SK-N-MC (cell line): ENCODE data around the gene RAB36.

Experiments
- EZH2 ChIP-seq: fragments of 200-600 bp; sonication (generic); IDR thresholded peaks from one replicate; pipeline ENCODE4 v1.6.1; 2017; ENCODE audit warnings: antibody characterized with exemption
- POLR2AphosphoS5 ChIP-seq: IDR thresholded peaks from 2 replicates; pipeline ENCODE4 v1.6.1; 2012; ENCODE audit warnings: mild to moderate bottlenecking, low read depth, low read length, borderline replicate concordance

- TF ChIP-seq POLR2AphosphoS5, result no peak
- no peak for TF ChIP-seq EZH2
Measured at GRCh38 chr22:23098718-23099530, 46.4 kb upstream of the RAB36 start.
